ENCODE results near the gene FOCAD. TPM values are rescaled to one million over a fixed set of nuclear protein-coding genes. Genes with fewer than 3 reads are reported as not detected.

The FOCAD gene
- total and polyA plus RNA-seq, 8 donors: 5.6 to 212 (median 12.2) TPM

- H3K4me1 ChIP-seq: no peaks in the 10 kb centered on the region
- peaks cover 0 to 4% (median under 1%) of the 10 kb centered on the region in 4 donors for H3K36me3 ChIP-seq
- whole genome bisulfite sequencing, 5 donors: 75 to 88% (median 84%) methylated on average over 4 of the region's 4 CpGs
- no peaks in the 10 kb centered on the region for H3K9me3 ChIP-seq
- TF ChIP-seq POLR2A (IDR thresholded peaks at IDR 0.05): no peak
- TF ChIP-seq POLR2AphosphoS5 (IDR thresholded peaks at IDR 0.05): no peak
- TF ChIP-seq EP300 (IDR thresholded peaks at IDR 0.05): no peak
- TF ChIP-seq CTCF (IDR thresholded peaks at IDR 0.05): no peak
- no peaks in the 10 kb centered on the region for H3K27me3 ChIP-seq
- no peak overlapping the region for H3K4me3 ChIP-seq
- H3K27ac ChIP-seq: no peak overlapping the region
- intact Hi-C loops (cut with DNase I; ENCODE audit: low total_unique reads): no loop called here
- DNase-seq: no peak
Observed at GRCh38 chr9:20865347-20865746, 181.3 kb downstream of the FOCAD start.

- H3K4me1 ChIP-seq: peaks cover 0 to 5% (median 0%) of the 10 kb centered on the region in 4 donors
Observed at GRCh38 chr9:20870115-20870514, 186.1 kb downstream of the FOCAD start.

DNA sequence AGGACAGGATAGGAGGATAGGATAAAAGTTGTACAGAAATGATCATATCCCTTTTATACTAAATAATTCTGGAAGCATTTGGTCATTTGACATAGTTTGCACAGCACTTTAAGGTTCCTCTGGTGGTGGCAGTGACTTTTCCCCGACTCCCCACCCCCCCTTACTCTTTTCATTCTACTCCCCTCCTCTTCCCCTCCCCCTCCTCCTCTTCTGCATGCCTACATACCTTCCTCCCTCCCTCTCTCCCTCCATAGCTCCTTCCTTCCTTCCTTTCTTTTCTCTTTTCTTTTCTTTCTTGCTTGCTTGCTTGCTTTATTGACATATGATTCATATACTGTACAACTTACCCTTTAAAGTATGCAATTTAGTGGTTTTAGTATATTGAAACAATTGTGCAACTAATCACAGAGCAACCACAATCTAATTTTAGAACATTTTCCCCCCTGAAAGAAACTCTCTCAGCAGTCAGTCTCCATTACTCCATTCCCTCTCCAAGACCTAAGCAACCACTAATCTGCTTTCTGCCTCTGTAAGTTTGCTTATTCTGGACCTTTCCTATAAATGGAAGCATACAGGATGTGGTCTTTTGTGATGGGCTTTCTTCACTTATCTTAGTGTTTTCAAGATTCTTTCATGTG, 188.4 kb downstream of the FOCAD start:
- Histone ChIP-seq H3K9me3 (no peaks in the 10 kb centered on the region), H3K27ac (no peak overlapping the region), H3K27me3 (no peaks in the 10 kb centered on the region), H3K4me3 (no peak overlapping the region), H3K36me3 (peaks cover 0 to 4% (median 1%) of the 10 kb centered on the region in 4 donors), H3K4me1 (peaks cover 0 to 5% (median 0%) of the 10 kb centered on the region in 4 donors)
- TF ChIP-seq POLR2AphosphoS5 (IDR thresholded peaks at IDR 0.05): no peak
- no peak for TF ChIP-seq CTCF (IDR thresholded peaks at IDR 0.05)
- no peak for TF ChIP-seq POLR2A (IDR thresholded peaks at IDR 0.05)
- TF ChIP-seq EP300 (IDR thresholded peaks at IDR 0.05): no peak
- 33 to 46% (median 38%) methylated on average over 1 of the region's 1 CpG for WGBS, 5 donors
- intact Hi-C loops (cut with DNase I; ENCODE audit: low total_unique reads): no loop called here
- DNase-seq: no peak

More at GRCh38 chr9:20870115-20870514, 186.1 kb downstream of the FOCAD start:
- WGBS, 5 donors: 92 to 98% (median 94%) methylated on average over 4 of the region's 4 CpGs
- intact Hi-C loops (cut with DNase I; ENCODE audit: low total_unique reads): no loop called here
- Histone ChIP-seq H3K27ac (no peak overlapping the region), H3K27me3 (no peaks in the 10 kb centered on the region), H3K9me3 (no peaks in the 10 kb centered on the region), H3K4me3 (no peak overlapping the region), H3K36me3 (peaks cover 0 to 8% (median 0%) of the 10 kb centered on the region in 4 donors)
- DNase-seq: no peak
- no peak for TF ChIP-seq CTCF (IDR thresholded peaks at IDR 0.05)

- no peak for DNase-seq
- Histone ChIP-seq H3K4me3 (no peak overlapping the region), H3K36me3 (peaks cover 0 to 6% (median 2%) of the 10 kb centered on the region in 4 donors), H3K27me3 (no peaks in the 10 kb centered on the region), H3K27ac (no peak overlapping the region), H3K9me3 (no peaks in the 10 kb centered on the region), H3K4me1 (peaks cover 0 to 5% (median 0%) of the 10 kb centered on the region in 4 donors)
- WGBS, 5 donors: 88 to 93% (median 93%) methylated on average over 5 of the region's 5 CpGs
- intact Hi-C loops (cut with DNase I; ENCODE audit: low total_unique reads): no loop called here
- TF ChIP-seq CTCF (IDR thresholded peaks at IDR 0.05) (no peak), EP300 (IDR thresholded peaks at IDR 0.05) (no peak), POLR2A (IDR thresholded peaks at IDR 0.05) (no peak), POLR2AphosphoS5 (IDR thresholded peaks at IDR 0.05) (no peak)
Observed at GRCh38 chr9:20873240-20873865, 189.3 kb downstream of the FOCAD start.

Measured in stomach (tissue), 9 donors.